Embryonic facial prominence (tissue), 1 donor: Measurements from ENCODE around the gene PRRC2B.
"Not testable (repeated sequence)": the region's sequence is repeated elsewhere in the genome, so short reads cannot be mapped to it uniquely, and the experiment has no call there.

Experiments used
- DNase-seq: peaks from one replicate; pipeline ENCODE4 v3.0.0-alpha.2; 2016; ENCODE audit errors: extremely low spot score

The PRRC2B gene

DNA sequence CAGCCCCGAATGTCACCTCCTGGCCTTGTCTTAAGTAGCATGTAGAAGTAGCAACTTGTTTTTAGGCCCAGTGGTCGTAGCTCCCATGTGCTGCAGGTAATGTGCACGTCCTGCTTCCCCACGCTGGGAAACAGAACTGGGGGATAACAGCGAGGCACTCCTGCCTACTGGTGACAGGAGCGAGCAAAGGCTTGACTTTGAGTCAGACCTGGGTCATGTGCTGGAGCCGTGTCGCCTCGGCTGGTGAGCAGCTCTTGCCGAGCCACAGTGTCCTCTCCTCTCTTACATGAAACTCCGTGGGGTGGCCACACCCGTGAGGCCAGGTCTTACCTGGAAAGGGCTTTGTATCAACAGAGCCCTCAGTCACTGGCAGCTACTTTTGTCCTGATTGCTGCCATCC, 91.3 kb downstream of the PRRC2B start:
- no peak for DNase-seq

DNA sequence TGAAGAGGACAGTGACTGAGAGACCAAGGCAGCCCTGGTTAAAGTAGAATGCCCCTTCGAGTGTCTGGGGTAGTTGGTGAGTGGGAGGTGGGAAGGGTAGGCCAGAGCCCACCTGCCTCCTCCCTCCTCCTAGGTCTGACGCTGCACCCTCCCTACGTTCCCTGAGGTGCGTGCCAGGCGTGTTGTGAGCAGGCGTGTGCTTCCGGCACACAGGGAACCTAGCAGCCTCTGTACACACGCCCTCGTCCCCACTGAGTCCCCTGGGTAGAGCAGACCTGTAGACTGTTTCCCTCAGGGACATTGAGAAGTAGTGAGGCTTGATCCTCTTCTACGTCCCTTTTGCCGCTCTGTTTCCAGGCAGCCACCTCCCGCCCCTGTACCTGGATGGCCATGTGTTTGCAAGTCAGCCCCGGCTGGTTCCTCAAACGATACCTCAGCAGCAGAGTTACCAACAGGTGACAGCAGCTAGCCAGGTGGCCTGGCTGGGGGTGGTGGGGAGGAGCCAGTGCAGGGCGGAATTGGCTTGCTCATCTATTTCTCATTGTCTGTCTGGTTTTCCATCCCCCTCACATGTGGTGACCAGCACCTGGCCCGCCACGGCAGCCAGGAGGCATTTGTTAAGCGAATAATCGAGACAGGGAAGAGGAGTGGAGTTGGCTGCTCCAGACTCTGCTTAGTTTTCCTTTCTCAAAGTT, 92.0 kb downstream of the PRRC2B start:
- DNase-seq, result no peak

DNA sequence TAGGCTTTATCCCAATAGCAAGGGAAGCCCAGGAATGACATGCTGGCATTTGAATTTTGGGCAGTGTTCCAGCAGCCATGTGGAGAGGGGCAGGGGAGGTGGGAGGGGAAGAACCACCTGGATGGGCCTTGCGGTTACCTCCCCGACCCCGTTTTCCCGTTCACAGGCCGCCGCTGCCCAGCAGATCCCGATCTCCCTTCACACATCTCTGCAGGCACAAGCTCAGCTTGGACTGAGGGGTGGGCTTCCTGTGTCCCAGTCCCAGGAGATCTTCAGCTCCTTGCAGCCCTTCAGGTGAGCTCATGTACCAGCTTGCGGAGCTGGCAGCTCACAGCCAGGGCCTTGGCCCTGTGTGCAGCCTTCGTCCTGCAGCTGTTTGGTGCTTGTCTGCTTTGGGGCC, 93.1 kb downstream of the PRRC2B start:
- no peak for DNase-seq

DNA sequence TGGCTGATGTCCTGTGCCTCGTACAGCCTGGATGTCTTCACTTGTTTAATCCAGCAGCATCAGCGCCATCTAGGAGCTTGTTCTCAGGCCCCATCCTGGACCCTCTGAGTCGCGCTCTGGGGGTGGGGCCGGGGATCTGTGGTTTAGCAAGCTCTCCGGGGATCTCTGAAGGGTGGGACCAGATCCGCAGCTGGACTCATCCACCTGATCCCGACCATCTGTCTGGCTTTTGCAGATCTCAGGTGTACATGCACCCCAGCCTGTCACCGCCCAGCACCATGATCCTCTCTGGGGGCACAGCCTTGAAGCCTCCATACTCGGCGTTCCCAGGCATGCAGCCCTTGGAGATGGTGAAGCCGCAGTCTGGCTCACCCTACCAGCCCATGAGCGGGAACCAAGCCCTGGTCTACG, 93.7 kb downstream of the PRRC2B start:
- no peak for DNase-seq

DNA sequence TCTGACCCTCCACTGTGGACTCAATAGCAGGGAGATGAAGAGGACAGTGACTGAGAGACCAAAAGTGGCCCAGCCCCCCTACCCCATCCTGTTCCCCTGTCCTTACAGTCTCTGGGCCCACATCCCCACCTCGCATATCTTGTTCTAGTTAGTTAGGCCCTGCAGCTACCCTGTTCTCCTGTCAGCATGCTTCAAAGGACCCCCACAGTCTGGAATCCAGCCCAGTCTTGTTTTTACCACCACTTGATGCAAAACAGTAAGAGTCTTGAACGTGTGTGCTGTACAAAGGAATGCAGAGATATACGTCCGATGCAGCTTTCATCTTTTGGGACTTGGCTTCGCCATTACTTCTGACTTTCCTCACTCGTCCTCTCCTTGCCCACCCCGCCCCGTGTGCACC, 96.6 kb downstream of the PRRC2B start:
- DNase-seq, result no peak

DNA sequence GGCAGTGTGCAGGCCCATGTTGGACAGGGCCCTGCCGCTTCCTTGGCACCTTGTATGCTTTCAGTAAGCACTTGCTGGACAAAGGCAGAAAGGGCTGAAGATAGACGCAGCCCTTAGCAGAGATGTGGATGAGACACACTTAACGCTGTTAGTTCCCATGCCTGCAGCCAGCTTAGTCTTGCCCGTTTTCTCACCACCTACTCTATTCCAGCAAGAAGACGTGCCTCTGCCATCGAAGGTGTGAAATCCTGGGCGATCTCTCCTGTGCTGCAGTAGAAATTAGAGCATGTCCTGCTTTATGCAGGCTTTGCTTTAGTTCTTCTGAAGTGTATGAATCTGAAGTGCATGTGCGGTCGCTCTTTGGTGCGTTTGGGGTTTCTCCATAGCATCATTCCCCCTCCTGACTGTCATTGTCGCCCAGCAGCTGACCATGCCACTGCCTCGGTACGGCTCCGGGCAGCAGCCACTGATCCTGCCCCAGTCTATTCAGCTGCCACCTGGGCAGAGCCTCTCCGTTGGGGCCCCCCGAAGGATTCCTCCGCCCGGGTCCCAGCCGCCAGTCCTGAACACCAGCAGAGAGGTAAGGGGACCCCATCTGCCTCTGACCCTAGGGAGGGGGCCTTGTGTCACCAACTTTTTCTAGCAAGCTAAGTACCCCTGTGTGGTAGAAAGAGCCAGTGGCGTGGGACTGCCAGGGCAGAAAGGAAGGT, 97.3 kb downstream of the PRRC2B start:
- DNase-seq, result no peak

DNA sequence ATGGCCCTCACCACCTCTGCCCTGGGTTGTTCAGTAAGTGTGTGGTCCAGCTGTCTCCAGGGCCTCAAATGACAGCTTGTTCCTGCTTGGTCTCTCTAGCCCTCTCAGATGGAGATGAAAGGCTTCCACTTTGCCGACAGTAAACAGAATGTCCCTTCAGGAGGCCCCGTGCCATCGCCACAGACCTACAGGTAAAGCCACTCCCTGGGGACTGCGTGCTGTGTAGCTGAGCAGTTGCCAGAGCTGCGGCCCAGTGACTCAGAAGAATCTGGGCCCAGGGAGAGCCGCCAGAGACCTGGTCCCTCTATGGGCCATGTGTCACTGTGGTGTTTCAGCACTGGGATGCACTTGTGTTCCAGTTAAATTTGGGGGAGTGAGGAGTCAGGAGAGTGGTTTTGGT, 98.2 kb downstream of the PRRC2B start:
- no peak for DNase-seq

DNA sequence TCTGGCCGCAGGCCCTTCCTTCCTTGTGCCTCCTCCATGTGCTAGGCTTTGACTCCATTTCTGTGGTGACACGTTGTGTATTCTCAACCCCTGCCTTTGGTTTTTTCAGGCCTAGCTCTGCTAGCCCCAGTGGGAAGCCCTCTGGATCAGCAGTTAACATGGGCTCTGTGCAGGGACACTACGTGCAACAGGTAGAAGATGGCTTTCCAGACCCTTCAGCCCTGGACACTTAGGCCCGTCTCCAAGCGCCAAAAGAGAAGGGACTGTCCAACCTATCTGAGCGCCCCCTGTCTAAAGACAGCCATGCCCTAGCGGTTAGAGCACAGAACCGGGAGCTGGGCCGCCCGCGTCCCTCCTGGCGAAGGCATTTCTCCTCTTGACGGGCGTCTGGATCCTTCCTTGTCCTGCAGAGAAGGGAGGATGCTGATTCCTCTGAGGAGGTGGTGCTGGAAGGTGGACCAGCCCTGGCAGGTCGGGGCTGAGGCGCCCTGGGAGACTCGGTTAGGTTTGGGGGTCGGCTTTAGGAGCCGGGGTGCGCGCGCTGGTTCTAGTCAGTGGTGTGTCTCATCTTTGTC, 100.5 kb downstream of the PRRC2B start:
- DNase-seq, result no peak

DNA sequence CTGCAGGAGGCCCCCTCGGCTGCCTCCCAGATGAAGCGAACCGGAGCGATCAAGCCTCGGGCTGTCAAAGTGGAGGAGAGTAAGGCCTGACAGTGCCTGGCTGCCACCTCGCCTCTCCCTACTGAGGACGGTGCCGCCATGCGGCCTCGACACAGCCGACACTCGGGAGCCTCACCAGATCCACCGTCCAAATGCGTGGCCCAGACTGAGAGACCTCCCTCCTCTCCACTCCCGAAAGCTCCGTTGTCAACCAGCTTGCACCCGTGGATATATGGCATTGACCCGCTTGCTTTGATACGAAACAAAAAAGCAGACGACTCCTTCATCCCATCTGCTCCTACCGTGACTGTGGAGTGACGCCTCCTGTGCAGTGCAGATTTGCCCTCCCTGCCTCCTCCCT, 101.9 kb downstream of the PRRC2B start:
- no peak for DNase-seq

DNA sequence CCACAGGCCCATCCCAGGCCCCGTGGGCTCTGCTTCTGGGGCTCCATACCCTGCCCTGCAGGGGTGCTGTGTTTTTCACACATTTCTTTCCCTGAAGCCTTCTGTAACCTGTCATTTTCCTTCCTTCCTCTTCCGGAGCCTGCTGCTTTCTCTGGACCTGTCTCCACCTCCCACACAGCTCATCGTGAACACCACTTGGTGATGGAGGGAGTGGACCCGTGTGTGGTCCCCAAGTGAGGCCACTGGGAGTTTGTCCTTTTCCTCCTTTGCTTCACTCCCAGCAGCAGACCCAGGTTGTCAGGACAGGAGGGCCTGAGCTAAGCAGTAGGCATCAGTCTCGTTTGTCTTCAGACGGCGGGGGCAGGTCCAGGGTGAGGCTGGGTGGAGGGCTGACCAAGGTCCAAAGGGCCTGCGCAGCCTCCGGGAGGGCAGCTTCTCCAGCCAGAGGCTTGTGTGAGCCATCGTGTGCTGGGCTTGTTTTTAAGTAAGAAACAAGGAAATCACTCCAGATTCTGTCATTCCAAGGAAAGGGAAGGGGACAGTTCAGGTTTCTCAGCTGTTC, 103.0 kb downstream of the PRRC2B start:
- DNase-seq, result no peak

DNA sequence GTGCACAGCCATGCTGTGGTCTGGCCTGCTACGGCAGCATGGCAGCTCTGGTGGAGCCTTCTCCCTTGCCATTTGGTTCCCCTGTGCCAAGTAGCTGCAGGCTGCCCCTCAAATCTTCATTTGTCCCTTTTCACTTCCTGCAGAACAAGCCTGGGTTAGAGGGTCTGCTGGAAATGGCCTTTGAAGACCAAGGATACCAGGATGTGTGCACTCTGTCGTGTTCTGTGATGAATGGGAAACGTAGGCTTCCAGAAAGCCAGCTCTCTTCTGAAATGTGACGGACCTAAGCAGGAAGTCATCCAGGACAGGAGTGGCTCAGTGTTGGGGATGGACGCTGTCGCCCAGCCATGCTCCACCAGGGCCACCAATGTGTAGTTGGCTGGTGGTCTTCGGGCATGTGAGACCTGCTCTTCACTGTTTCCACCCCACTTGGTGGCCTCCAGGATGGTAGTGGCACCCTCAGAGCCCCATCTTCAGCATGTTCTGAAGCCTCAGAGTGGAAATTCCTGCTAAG, 105.4 kb downstream of the PRRC2B start:
- DNase-seq, result no peak

DNA sequence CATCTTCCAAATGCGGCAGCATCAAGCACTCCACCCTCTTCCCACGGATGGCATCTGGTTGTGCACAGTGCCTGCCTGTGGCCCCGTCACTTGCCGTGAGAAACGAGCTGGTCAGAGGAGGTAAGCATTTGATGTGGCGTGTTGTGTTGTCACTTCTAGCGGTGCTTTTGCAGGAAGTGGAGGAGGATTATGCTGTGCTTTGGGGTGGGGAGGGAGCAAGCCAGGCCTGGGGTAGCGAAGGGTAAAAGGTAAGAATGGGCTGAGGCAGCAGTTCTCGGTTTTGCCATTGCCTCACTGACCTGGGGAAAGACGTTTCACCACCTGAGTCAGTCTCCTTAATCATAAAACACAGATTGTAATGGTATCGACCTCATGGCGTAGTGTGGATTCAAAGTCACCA, 106.5 kb downstream of the PRRC2B start:
- DNase-seq, result no peak

DNA sequence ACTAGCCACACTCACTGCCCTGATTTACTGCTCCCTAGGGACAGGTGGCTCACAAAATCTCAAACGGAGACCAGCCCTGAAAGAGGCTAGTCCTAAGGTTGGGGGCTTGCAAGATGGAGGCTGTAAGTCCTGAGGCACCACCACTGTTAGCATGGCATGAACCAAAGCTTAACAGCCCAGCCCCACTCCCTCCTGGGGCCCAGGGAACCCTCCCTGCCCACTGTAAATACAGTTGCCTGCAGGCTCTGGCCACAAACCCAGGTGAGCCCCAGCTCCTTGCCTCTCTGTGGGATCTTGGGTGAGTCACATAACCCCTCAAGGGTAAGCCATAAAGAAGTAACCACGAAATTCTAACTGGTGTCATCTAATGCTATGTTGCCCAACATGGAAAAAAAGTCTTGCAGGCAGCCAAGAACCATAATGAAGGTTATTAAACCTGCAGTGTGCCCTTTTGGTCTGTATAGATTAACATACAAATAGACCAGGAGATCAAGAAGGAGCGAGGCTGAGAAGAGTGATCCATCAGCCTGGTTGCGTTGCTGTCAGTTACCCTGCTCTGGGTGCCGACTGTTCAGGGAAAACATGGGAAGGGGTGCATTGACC, 107.2 kb downstream of the PRRC2B start:
- DNase-seq, result no peak

DNA sequence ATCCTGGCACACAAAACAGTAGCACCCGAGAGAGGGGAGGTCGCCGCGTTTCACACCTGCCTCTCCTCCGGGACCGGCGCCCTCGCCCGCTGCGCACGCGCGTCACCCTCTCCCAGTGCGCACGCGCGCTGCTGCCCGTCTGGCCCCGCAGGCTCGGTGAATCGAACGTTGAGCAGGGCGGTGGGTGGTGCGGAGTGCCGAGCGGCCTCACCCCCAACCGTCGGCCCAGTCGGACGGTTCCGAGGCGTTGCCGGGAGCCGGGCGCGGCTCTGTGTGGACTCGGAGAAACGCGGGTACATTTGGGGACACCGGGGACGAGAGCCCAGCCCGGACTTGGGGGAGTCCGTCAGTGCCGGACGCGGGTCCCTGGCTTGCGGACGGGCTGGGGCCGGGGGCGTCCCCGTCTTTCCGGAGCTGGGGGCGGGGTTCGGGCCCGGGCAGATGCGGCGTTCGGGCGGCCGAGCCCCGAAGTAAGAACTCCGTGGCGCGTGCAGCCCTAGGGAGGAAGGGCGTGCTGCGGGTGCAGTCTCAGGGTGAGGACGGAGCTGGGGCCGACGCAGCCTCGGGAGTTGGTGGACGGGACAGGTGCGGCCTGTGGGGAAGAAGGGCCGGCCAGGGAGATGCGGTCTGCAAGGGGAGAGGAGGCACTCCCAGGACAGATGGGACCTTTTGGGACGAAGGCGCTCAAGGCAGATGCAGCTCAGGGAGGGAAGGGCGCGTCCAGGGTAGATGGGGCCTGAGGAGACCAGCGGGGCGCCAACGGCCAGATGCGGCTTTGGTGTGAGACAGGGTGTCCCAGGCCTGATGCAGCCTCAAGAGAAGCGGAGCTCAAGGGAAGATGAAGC, 109.1 kb downstream of the PRRC2B start, which contains the start of gene POMT1:
Gene POMT1, plus strand, starts transcription at position 138 of the 845 bp plus-strand sequence. CDS start 1,301 bp downstream, outside the sequence.
- DNase-seq, result peak; percentile 66

DNA sequence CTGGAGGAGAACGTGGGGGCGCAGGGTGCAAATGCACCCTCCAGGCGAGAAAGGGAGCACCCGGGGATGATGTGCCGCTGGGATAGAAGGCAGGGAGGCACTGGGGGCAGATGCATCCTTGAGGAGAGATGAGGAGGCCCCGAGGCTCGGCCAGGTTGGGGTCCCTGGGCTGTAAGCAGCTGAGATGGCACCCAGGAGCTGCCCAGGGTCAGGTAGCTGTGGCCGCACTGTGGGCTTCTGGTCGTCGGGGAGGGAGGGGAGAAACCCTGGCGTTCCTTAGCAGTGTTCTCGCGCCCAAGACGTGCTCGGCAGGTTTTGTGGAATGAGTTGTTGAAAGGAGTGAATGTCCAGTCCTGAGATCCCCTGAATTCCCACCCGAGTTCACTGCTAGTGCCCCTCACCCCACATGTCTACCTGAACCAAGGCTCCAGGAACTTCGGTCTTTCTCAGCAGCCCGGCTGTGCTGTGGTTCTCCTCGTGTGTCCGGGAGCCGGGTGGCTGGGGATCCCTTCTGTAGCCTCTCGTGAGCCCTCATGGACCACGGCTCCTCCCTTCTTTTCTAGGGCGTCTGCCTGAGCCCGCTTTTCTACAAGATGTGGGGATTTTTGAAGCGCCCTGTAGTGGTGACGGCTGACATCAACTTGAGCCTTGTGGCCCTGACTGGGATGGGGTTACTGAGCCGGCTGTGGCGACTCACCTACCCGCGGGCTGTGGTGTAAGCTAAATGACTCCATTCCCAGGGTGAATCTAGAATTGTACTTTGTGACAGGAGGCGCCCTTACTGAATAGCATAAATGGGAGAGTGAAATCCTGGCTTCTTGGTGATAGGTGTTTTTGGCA, 110.0 kb downstream of the PRRC2B start:
- no peak for DNase-seq

DNA sequence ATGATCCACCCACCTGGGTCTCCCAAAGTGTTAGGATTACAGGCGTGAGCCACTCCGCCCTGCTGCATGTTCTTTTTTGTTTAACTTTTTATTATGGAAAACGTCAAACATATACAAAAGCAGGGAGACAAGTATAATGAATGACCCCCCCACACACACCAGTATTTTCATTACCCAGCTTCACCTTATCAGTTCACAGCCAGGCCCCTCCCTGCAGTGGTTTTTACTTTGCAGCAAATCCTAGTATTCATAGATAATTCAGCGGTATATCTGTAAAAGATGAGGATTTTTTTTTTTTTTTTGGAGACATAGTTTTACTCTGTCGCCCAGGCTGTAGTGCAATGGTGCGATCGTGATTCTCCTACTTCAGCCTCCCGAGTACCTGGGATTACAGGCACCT, 111.1 kb downstream of the PRRC2B start:
- DNase-seq, result no peak

DNA sequence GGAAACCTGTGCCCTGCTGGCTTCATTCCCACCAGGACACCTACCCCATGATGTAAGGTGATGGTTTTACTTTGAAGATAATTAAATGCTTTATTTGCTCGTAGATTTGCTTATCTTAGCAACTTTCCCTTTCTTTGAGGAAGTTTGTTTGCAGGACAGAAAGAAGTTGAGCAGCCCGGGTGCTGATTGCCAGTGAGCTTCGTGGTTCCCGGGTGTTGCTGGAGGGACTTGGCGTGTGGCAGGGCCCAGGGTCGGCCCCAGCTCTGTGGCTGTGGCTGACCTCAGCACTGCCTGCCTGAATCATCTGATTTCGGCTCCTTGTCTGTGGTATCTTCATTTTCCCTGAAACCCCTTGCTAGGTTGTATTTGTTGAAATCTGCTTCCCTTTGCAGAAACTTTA, 117.5 kb downstream of the PRRC2B start:
- no peak for DNase-seq

DNA sequence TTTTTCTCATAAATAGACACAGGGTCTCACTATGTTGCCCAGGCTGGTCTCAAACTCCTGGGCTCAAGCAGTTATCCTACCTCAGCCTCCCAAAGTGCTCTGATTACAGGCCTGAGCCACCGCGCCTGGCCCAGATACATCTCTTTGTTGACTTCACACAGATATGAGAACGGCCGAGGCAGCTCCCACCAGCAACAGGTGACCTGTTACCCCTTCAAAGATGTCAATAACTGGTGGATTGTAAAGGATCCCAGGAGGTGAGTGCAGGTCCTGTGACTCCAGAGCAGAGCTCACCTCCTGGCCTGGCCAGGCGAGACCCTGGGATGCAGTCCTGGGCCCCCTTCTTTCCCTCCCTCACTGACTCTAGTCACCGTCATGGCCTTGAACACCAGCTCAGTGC, 118.0 kb downstream of the PRRC2B start:
- DNase-seq, result no peak

DNA sequence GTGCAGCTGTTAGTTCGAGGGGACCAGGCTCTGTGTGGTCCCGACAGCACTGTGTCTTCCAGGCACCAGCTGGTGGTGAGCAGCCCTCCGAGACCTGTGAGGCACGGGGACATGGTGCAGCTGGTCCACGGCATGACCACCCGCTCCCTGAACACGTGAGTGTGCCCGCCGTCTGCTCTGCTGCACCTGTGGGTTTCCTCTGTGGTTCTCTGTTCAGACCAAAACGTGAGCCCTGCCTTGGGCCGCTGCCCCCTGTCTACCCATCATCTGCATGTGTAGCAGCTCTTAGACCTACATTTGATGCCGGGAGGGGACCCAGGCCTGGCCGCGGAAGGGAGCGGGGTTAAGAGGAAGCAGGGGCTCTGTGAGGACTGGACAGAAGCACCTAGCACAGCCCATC, 119.3 kb downstream of the PRRC2B start:
- DNase-seq, result no peak

DNA sequence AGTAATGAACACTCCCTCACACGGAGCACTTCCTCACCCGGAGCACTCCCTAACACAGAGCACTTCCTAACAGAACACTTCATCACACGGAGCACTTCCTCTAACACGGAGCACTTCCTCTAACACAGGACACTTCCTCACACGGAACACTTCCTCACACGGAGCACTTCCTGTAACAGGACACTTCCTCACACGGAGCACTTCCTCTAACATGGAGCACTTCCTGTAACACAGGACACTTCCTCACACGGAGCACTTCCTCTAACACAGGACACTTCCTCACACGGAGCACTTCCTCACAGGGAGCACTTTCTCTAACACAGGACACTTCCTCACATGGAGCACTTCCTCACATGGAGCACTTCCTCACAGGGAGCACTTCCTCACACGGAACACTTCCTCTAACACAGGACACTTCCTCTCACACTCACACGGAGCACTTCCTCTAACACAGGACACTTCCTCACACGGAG, 121.7 kb downstream of the PRRC2B start:
- DNase-seq, result not testable (repeated sequence)
